ENCODE results near the gene TRABD. TPM values are rescaled to one million over a fixed set of nuclear protein-coding genes. Genes with fewer than 3 reads are reported as not detected.

Gene TRABD
- total RNA-seq, 4 donors from 2014 or later: 35.7 to 78.2 (median 39.1) TPM

DNA sequence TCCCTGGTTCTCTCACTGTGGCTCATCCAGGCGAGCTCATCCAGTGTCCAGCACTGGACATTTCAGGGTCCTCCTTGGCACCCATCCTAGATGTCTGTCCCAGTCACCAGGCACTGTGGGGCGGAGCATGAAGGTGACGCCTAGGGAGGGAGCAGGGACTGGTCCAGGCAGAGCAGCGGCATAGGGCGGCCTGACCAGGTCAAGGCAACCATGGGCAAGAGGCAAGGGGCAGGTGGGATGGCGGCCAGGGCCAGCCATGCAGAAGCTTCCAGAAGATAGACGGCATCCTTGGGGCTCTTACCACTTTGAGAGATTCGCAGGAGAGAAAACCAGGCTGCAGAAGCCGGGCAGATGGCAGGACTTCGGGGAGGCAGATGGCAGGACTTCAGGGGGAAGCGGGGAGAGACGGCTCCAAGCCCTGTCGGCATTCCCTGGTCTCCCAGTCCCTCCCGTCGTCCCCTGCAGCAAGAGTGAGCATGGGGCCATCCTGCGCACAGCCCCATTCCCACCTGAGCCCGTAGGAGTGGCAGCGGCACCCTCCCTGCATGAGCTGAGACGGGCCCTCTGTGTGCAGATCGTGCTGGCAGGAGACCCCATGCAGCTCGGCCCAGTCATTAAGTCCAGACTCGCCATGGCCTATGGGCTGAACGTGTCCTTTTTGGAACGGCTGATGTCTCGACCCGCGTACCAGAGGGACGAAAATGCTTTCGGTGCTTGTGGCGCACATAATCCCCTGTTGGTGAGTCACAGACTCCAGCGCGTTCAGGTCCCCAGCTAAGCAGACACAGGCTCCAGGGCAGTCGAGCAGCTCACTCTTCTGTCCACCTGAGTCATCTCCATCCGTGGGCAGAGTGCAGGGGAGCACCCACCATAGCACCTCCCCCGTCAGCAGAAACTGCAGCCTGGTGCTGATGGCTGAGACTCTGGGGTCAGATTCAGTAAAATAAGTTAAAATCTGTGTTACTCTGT is 35.3 kb upstream of the TRABD start:
- H3K9me3 ChIP-seq: no peaks in the 10 kb centered on the region
- no peaks in the 10 kb centered on the region for H3K27me3 ChIP-seq
- 89% methylated on average over 25 of the region's 35 CpGs for WGBS

DNA sequence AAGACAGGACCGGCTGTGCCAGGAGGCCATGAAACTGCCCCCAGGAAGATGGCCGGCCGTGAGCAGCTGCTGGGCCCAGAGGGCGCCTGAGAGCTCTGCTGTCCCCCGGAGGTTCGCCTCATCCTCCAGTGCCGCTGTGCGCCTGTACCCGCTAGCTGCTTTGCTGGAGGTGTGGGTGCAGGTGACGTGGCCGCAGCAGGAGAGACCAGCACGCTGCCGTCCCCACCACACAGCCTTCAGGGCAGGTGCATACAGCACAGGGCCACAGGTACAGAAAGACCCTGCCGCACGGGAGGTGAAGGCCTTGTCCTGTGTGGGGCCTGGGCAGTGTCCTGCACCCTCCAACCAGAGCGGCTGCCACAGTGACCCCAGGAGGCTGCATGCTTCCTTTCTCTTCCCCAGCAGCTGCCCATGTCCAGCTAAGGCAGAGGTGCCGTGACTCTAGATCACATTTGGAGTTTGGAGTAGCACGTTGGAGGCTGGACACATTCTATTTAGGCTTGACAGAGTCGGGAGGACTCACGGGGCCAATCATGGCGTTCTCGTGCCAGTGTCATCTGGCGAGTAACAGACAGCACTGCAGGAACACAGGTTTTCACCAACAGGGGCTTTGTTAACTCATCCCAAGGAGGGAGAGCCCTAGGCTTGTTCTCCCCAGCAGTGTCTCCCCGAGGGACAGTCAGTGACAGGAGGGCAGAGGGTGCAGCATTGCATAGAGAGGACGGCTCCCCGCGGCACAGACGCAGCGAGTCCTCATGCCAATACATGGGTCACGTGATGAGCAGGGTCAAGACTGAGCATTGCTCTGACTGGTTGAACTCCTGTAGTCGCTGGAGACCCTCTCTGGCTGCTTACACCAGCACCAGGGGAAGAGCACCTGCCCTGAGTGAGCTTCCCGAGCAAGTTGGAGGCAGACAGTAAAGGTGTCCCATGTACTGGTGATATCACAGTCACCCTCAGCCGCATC is 33.9 kb upstream of the TRABD start:
- H3K4me1 ChIP-seq: no peaks in the 10 kb centered on the region
- 83% methylated on average over 10 of the region's 33 CpGs for WGBS
- H3K27ac ChIP-seq: no peak overlapping the region
- H3K9me3 ChIP-seq: no peaks in the 10 kb centered on the region
- H3K27me3 ChIP-seq: no peaks in the 10 kb centered on the region
- no peaks in the 10 kb centered on the region for H3K36me3 ChIP-seq
- TF ChIP-seq, protein P1, sequence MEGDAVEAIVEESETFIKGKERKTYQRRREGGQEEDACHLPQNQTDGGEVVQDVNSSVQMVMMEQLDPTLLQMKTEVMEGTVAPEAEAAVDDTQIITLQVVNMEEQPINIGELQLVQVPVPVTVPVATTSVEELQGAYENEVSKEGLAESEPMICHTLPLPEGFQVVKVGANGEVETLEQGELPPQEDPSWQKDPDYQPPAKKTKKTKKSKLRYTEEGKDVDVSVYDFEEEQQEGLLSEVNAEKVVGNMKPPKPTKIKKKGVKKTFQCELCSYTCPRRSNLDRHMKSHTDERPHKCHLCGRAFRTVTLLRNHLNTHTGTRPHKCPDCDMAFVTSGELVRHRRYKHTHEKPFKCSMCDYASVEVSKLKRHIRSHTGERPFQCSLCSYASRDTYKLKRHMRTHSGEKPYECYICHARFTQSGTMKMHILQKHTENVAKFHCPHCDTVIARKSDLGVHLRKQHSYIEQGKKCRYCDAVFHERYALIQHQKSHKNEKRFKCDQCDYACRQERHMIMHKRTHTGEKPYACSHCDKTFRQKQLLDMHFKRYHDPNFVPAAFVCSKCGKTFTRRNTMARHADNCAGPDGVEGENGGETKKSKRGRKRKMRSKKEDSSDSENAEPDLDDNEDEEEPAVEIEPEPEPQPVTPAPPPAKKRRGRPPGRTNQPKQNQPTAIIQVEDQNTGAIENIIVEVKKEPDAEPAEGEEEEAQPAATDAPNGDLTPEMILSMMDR (IDR thresholded peaks at IDR 0.05): no peak
- no peak for TF ChIP-seq EP300 (IDR thresholded peaks at IDR 0.05)
- TF ChIP-seq POLR2AphosphoS5 (IDR thresholded peaks at IDR 0.05): no peak
- TF ChIP-seq POLR2A (IDR thresholded peaks at IDR 0.05): no peak
- H3K4me3 ChIP-seq: no peak overlapping the region
- peak; percentile 44 to 71 for DNase-seq (ENCODE audit: low spot score in 2 of 2)

More for the DNA sequence above, 35.3 kb upstream of the TRABD start:
- Histone ChIP-seq H3K27ac (no peak overlapping the region), H3K4me3 (no peak overlapping the region), H3K4me1 (peaks cover 2% of the 10 kb centered on the region), H3K36me3 (no peaks in the 10 kb centered on the region)
- TF ChIP-seq POLR2AphosphoS5 (IDR thresholded peaks at IDR 0.05): no peak
- TF ChIP-seq, protein P1 (IDR thresholded peaks at IDR 0.05): no peak
- TF ChIP-seq POLR2A (IDR thresholded peaks at IDR 0.05): no peak
- no peak for TF ChIP-seq EP300 (IDR thresholded peaks at IDR 0.05)
- peak; percentile 45 to 76 for DNase-seq (ENCODE audit: low spot score in 2 of 2)

DNA sequence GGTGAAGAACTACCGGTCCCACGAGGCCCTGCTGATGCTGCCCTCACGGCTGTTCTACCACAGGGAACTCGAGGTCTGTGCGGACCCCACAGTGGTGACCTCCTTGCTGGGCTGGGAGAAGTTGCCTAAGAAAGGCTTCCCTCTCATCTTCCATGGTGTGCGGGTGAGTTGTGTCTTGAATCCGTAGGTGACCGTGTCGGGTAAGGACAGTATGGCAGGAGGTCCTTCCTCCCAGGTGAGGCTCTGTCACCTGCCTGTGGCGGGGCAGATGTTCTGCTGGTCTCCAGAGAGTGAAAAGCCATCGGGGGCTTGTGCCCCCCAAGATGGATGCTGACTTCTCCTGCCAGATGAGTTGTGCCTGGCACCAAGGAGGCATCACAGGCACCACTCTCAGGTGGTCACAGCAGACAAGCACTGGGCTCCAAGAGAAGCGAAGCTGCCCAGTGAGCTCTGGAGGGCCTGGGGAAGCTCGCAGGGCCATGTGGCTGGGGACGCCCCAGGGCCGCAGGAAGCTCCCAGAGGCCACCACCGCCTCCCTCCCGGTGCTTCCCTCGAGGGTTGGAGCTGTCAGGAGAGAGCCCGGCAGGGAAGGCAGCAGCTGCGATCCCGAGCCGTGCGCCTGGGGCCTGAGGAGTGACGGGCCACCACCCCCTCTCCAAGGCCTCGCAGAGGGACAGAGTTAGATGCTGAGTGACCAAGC is 32.5 kb upstream of the TRABD start:
- H3K36me3 ChIP-seq: no peaks in the 10 kb centered on the region
- no peak for TF ChIP-seq EP300 (IDR thresholded peaks at IDR 0.05)
- no peak for TF ChIP-seq POLR2AphosphoS5 (IDR thresholded peaks at IDR 0.05)
- no peak for TF ChIP-seq POLR2A (IDR thresholded peaks at IDR 0.05)
- TF ChIP-seq, protein P1 (IDR thresholded peaks at IDR 0.05): no peak
- DNase-seq (ENCODE audit: low spot score in 2 of 2): peak; percentile 55 to 72
- H3K9me3 ChIP-seq: no peaks in the 10 kb centered on the region
- no peaks in the 10 kb centered on the region for H3K27me3 ChIP-seq
- 83% methylated on average over 22 of the region's 25 CpGs for WGBS
- no peaks in the 10 kb centered on the region for H3K4me1 ChIP-seq
- H3K27ac ChIP-seq: no peak overlapping the region
- H3K4me3 ChIP-seq: no peak overlapping the region

DNA sequence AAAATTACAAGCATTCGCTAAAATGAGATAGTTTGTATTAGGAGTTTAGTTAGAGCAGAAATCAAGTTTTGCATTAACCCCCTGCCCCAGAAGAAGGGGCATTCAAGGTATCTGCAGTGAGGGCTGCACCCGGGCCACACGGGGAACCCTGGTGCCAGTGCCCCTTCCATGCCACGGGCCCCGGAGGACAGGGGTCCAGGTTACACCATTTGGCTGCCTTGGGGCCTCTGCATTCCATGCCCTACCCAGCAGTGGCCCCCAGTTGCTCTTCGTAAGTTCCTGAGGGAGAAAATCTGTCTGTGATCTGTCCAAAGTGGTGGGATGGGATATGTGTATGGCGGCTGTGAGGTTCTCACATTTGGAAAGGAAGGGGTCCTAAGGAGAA is 32.0 kb upstream of the TRABD start:
- no peak overlapping the region for H3K27ac ChIP-seq
- H3K9me3 ChIP-seq: no peaks in the 10 kb centered on the region
- 82% methylated on average over 7 of the region's 7 CpGs for WGBS
- no peak overlapping the region for H3K4me3 ChIP-seq
- TF ChIP-seq EP300 (IDR thresholded peaks at IDR 0.05) (no peak), POLR2AphosphoS5 (IDR thresholded peaks at IDR 0.05) (no peak), POLR2A (IDR thresholded peaks at IDR 0.05) (no peak)
- TF ChIP-seq, protein P1 (IDR thresholded peaks at IDR 0.05): no peak
- no peaks in the 10 kb centered on the region for H3K27me3 ChIP-seq
- H3K4me1 ChIP-seq: peaks cover 3% of the 10 kb centered on the region
- no peaks in the 10 kb centered on the region for H3K36me3 ChIP-seq
- peak in 1 of 2 donors; percentile 32 for DNase-seq (ENCODE audit: low spot score in 2 of 2)
